ENCODE results near the gene IMP4.

IMP4 gene

DNA sequence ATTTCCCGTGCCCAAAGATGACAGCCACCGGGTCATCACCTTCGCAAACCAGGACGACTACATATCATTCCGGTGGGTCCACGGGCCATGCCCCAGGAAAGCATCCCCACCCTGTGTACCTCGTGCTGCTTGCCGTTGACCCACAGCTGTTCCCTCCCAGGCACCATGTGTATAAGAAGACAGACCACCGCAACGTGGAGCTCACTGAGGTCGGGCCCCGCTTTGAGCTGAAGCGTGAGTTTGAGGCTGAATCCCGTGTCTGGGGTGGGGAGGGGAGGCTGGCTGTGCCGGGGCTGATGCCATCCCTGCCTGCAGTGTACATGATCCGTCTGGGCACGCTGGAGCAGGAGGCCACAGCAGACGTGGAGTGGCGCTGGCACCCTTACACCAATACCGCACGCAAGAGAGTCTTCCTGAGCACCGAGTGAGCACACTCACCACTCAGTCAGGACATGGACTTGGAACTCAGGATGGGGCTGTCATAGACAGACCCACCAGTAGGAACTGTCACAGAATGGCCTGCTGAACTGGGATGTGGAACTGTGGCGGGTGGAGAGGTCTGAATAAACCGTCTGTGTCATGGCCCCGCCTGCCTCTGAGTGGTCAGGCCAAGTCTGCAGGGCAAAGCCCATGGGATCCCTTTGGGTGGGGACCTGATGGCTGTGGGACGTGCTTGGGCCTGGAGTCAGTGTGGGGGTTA lies 3.5 kb downstream of the IMP4 start:
- no peaks in the 10 kb centered on the region for H3K9me2 ChIP-seq (replicated peaks; ENCODE audit: insufficient read depth, low read length)
- no peaks in the 10 kb centered on the region for H3K9me3 ChIP-seq (ENCODE audit: insufficient read depth, low read length)
- H3K79me2 ChIP-seq (ENCODE audit: insufficient read depth, low read length): peaks cover 39% of the 10 kb centered on the region
- H3K36me3 ChIP-seq (ENCODE audit: low read length): peaks cover 17% of the 10 kb centered on the region
- H2AFZ ChIP-seq (ENCODE audit: low read depth, low read length, severe bottlenecking): no peak overlapping the region
- peak overlapping the region; percentile 91 for H3K27ac ChIP-seq (ENCODE audit: low read depth, low read length)
- H3K4me2 ChIP-seq (ENCODE audit: low read depth, low read length, poor library complexity, severe bottlenecking): peak overlapping the region; percentile 54
- H4K20me1 ChIP-seq (ENCODE audit: low read depth, low read length): no peaks in the 10 kb centered on the region
- H3K9ac ChIP-seq (ENCODE audit: low read length): peak overlapping the region; percentile 16
- H3K27me3 ChIP-seq (ENCODE audit: low read length): no peaks in the 10 kb centered on the region
- TF ChIP-seq, protein P1, sequence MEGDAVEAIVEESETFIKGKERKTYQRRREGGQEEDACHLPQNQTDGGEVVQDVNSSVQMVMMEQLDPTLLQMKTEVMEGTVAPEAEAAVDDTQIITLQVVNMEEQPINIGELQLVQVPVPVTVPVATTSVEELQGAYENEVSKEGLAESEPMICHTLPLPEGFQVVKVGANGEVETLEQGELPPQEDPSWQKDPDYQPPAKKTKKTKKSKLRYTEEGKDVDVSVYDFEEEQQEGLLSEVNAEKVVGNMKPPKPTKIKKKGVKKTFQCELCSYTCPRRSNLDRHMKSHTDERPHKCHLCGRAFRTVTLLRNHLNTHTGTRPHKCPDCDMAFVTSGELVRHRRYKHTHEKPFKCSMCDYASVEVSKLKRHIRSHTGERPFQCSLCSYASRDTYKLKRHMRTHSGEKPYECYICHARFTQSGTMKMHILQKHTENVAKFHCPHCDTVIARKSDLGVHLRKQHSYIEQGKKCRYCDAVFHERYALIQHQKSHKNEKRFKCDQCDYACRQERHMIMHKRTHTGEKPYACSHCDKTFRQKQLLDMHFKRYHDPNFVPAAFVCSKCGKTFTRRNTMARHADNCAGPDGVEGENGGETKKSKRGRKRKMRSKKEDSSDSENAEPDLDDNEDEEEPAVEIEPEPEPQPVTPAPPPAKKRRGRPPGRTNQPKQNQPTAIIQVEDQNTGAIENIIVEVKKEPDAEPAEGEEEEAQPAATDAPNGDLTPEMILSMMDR (IDR thresholded peaks at IDR 0.05; ENCODE audit: insufficient read depth, low read length, poor library complexity, severe bottlenecking): no peak
- TF ChIP-seq EZH2phosphoT487 (conservative IDR thresholded peaks at IDR 0.05; ENCODE audit: low read length): no peak
- peaks cover 24% of the 10 kb centered on the region for H3F3A ChIP-seq (ENCODE audit: insufficient read depth)
- no peak overlapping the region for H3K4me3 ChIP-seq (ENCODE audit: insufficient read depth, low read length, poor library complexity, severe bottlenecking)

DNA sequence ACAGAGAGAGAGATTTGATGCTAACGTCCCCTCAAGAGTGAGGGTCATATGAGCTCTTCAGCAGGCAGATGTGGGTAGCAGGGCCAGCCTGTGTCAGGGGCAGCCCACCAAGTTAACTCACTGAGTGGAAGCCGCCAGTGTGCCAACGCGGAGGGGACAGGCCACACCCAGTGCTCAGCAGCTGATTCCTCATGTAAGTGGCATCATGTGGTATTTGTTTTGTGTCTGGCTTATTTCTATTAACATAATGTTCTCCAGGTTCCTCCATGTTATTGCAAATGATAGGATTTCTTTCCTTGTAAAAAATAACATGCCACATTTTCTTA lies 4.0 kb downstream of the IMP4 start:
- H3K27me3 ChIP-seq (ENCODE audit: low read length): no peaks in the 10 kb centered on the region
- peak overlapping the region; percentile 54 for H3K4me2 ChIP-seq (ENCODE audit: low read depth, low read length, poor library complexity, severe bottlenecking)
- H4K20me1 ChIP-seq (ENCODE audit: low read depth, low read length): no peaks in the 10 kb centered on the region
- peaks cover 17% of the 10 kb centered on the region for H3K36me3 ChIP-seq (ENCODE audit: low read length)
- peak overlapping the region; percentile 91 for H3K27ac ChIP-seq (ENCODE audit: low read depth, low read length)
- peaks cover 24% of the 10 kb centered on the region for H3F3A ChIP-seq (ENCODE audit: insufficient read depth)
- peak overlapping the region; percentile 16 for H3K9ac ChIP-seq (ENCODE audit: low read length)
- H3K79me2 ChIP-seq (ENCODE audit: insufficient read depth, low read length): peaks cover 39% of the 10 kb centered on the region
- TF ChIP-seq EZH2phosphoT487 (conservative IDR thresholded peaks at IDR 0.05; ENCODE audit: low read length): no peak
- TF ChIP-seq, protein P1 (IDR thresholded peaks at IDR 0.05; ENCODE audit: insufficient read depth, low read length, poor library complexity, severe bottlenecking): no peak
- H3K9me2 ChIP-seq (replicated peaks; ENCODE audit: insufficient read depth, low read length): no peaks in the 10 kb centered on the region
- no peak overlapping the region for H2AFZ ChIP-seq (ENCODE audit: low read depth, low read length, severe bottlenecking)
- no peak overlapping the region for H3K4me3 ChIP-seq (ENCODE audit: insufficient read depth, low read length, poor library complexity, severe bottlenecking)
- H3K9me3 ChIP-seq (ENCODE audit: insufficient read depth, low read length): no peaks in the 10 kb centered on the region

DNA sequence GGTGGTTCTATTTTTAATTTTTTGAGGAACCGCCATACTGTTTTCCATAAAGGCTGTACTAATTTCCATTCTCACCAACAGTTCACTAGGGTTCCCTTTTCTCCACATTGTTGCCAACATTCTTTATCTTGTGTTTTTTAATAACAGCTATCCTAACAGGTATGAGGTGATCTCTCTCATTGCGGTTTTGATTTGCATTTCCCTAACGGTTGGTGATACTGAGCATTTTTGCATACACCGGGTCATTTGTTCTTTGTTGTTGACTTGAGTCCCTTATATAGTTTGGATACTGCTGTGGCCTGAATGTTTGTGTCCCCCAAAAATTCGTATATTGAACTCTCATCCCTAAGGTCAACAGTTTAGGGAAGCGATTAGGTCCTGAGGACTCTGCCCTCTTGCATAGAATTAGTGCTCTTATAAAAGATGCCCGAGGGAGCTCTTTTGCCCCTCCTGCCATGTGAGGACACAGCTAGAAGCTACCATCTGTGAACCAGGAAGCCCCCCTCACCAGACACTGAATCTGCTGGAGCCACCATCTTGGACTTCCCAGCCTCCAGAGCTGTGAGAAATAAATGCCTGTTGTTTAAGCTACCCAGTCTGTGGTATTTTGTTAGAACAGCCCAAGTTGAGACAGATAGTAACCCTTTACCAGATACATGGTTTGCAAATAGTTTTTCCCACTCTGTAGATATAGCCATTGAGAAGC lies 4.7 kb downstream of the IMP4 start:
- Histone ChIP-seq H3K9ac (ENCODE audit: low read length) (peak overlapping the region; percentile 16), H4K20me1 (ENCODE audit: low read depth, low read length) (no peaks in the 10 kb centered on the region), H3K79me2 (ENCODE audit: insufficient read depth, low read length) (peaks cover 39% of the 10 kb centered on the region), H3K4me2 (ENCODE audit: low read depth, low read length, poor library complexity, severe bottlenecking) (peak overlapping the region; percentile 54), H3K9me3 (ENCODE audit: insufficient read depth, low read length) (no peaks in the 10 kb centered on the region), H3K36me3 (ENCODE audit: low read length) (peaks cover 17% of the 10 kb centered on the region), H3K4me3 (ENCODE audit: insufficient read depth, low read length, poor library complexity, severe bottlenecking) (peak overlapping the region; percentile 6), H3F3A (ENCODE audit: insufficient read depth) (peaks cover 26% of the 10 kb centered on the region), H3K27ac (ENCODE audit: low read depth, low read length) (peak overlapping the region; percentile 91), H3K9me2 (replicated peaks; ENCODE audit: insufficient read depth, low read length) (no peaks in the 10 kb centered on the region), H3K27me3 (ENCODE audit: low read length) (no peaks in the 10 kb centered on the region), H2AFZ (ENCODE audit: low read depth, low read length, severe bottlenecking) (no peak overlapping the region)
- TF ChIP-seq EZH2phosphoT487 (conservative IDR thresholded peaks at IDR 0.05; ENCODE audit: low read length): no peak
- TF ChIP-seq, protein P1 (IDR thresholded peaks at IDR 0.05; ENCODE audit: insufficient read depth, low read length, poor library complexity, severe bottlenecking): no peak

Measured in SU-DHL-6 (cell line).